Measurements from ENCODE around the gene CCKAR. TPM values are rescaled to one million over a fixed set of nuclear protein-coding genes. Genes with fewer than 3 reads are reported as not detected.
"Not testable (repeated sequence)": the region's sequence is repeated elsewhere in the genome, so short reads cannot be mapped to it uniquely, and the experiment has no call there.

Gene CCKAR
- total RNA-seq, 8 experiments from 2014 or later, result 0.05 to 0.93 (median 0.22) TPM; not detected in 3

- Histone ChIP-seq H3K27ac (no peak overlapping the region), H3K4me3 (no peak overlapping the region), H3K4me1 (replicated peaks in 1 of 2) (no peaks in the 10 kb centered on the region)
- in situ Hi-C loops (cut with MboI; ENCODE audit: low pct_unique_long_range_greater_than_20kb in 2 of 9, low sequenced_read_pairs in 9 of 9, unreplicated experiment in 9 of 9), result no loop called here
- WGBS, 10 experiments, result 43 to 88% (median 77%) methylated on average over 1 to 4 of the region's 4 CpGs
- ATAC-seq (replicated peaks in 6 of 8), result no peak
These were observed 20.2 kb upstream of the CCKAR start for GRCh38 chr4:26510334-26510964.

GRCh38 chr4:26509681-26510333 is 19.5 kb upstream of the CCKAR start:
- no peak for ATAC-seq (replicated peaks in 6 of 8)
- Histone ChIP-seq H3K27ac (no peak overlapping the region), H3K4me1 (replicated peaks in 1 of 2) (no peaks in the 10 kb centered on the region), H3K4me3 (no peak overlapping the region)
- in situ Hi-C loops (cut with MboI; ENCODE audit: low pct_unique_long_range_greater_than_20kb in 2 of 9, low sequenced_read_pairs in 9 of 9, unreplicated experiment in 9 of 9), result no loop called here
- WGBS, 10 experiments, result 0 to 100% (median 65%) methylated on average over 1 to 8 of the region's 8 CpGs; no CpG with 5 or more reads in 3 of the 10 experiments

- 33 to 100% (median 87%) methylated on average over 2 to 4 of the region's 4 CpGs; no CpG with 5 or more reads in 3 of the 10 experiments for WGBS, 10 experiments
- Histone ChIP-seq H3K4me1 (replicated peaks in 1 of 2) (no peaks in the 10 kb centered on the region), H3K27ac (no peak overlapping the region), H3K4me3 (no peak overlapping the region)
- ATAC-seq (replicated peaks in 6 of 8), result no peak
- in situ Hi-C loops (cut with MboI; ENCODE audit: low pct_unique_long_range_greater_than_20kb in 2 of 9, low sequenced_read_pairs in 9 of 9, unreplicated experiment in 9 of 9), result no loop called here
These were observed 17.0 kb upstream of the CCKAR start for GRCh38 chr4:26507286-26507685.

- WGBS, 10 experiments, result 19 to 95% (median 73%) methylated on average over 1 to 4 of the region's 4 CpGs; no CpG with 5 or more reads in 2 of the 10 experiments
- in situ Hi-C loops (cut with MboI; ENCODE audit: low pct_unique_long_range_greater_than_20kb in 2 of 9, low sequenced_read_pairs in 9 of 9, unreplicated experiment in 9 of 9), result no loop called here
- Histone ChIP-seq H3K4me1 (replicated peaks in 1 of 2) (no peaks in the 10 kb centered on the region), H3K27ac (no peak overlapping the region), H3K4me3 (no peak overlapping the region)
- ATAC-seq (replicated peaks in 6 of 8), result peak in 3 of 8 experiments; percentile 33 to 96 (median 45)
These were observed 13.6 kb upstream of the CCKAR start for GRCh38 chr4:26503844-26504243.

GRCh38 chr4:26503427-26503826 is 13.1 kb upstream of the CCKAR start:
- Histone ChIP-seq H3K27ac (no peak overlapping the region), H3K4me1 (replicated peaks in 1 of 2) (no peaks in the 10 kb centered on the region), H3K4me3 (no peak overlapping the region)
- in situ Hi-C loops (cut with MboI; ENCODE audit: low pct_unique_long_range_greater_than_20kb in 2 of 9, low sequenced_read_pairs in 9 of 9, unreplicated experiment in 9 of 9), result no loop called here
- WGBS, 10 experiments, result 14 to 92% (median 70%) methylated on average over 1 to 5 of the region's 5 CpGs; no CpG with 5 or more reads in 3 of the 10 experiments
- ATAC-seq (replicated peaks in 6 of 8), result peak in 2 of 8 experiments; percentile 15 to 81

GRCh38 chr4:26500565-26500999 is 10.3 kb upstream of the CCKAR start:
- H3K4me1 ChIP-seq (replicated peaks in 1 of 2); H3K27ac ChIP-seq; in situ Hi-C loops (cut with MboI; ENCODE audit: low pct_unique_long_range_greater_than_20kb in 2 of 9, low sequenced_read_pairs in 9 of 9, unreplicated experiment in 9 of 9); ATAC-seq (replicated peaks in 6 of 8); H3K4me3 ChIP-seq: not testable (repeated sequence)
- WGBS, 10 experiments, result 20 to 100% (median 75%) methylated on average over 1 to 8 of the region's 9 CpGs; no CpG with 5 or more reads in 2 of the 10 experiments

GRCh38 chr4:26496207-26496783 is 6.0 kb upstream of the CCKAR start:
- H3K4me1 ChIP-seq (replicated peaks in 1 of 2), result no peaks in the 10 kb centered on the region
- WGBS, 10 experiments, result 8 to 100% (median 79%) methylated on average over 1 to 8 of the region's 8 CpGs; no CpG with 5 or more reads in 1 of the 10 experiments
- in situ Hi-C loops (cut with MboI; ENCODE audit: low pct_unique_long_range_greater_than_20kb in 2 of 9, low sequenced_read_pairs in 9 of 9, unreplicated experiment in 9 of 9), result no loop called here
- ATAC-seq (replicated peaks in 6 of 8), result peak in 3 of 8 experiments; percentile 23 to 68 (median 37)
- H3K27ac ChIP-seq, result no peak overlapping the region
- no peak overlapping the region for H3K4me3 ChIP-seq

- ATAC-seq (replicated peaks in 6 of 8), result no peak
- WGBS, 10 experiments, result 0 to 100% (median 67%) methylated on average over 1 to 4 of the region's 4 CpGs; no CpG with 5 or more reads in 3 of the 10 experiments
- in situ Hi-C loops (cut with MboI; ENCODE audit: low pct_unique_long_range_greater_than_20kb in 2 of 9, low sequenced_read_pairs in 9 of 9, unreplicated experiment in 9 of 9), result no loop called here
- peaks cover 5 to 7% of the 10 kb centered on the region in 2 donors for H3K4me1 ChIP-seq (replicated peaks in 1 of 2)
- no peak overlapping the region for H3K27ac ChIP-seq
- H3K4me3 ChIP-seq, result no peak overlapping the region
These were observed 3.2 kb upstream of the CCKAR start for GRCh38 chr4:26493461-26493860.

GRCh38 chr4:26491449-26492170 is 1.3 kb upstream of the CCKAR start:
- Histone ChIP-seq H3K4me1 (replicated peaks in 1 of 2) (peaks cover 5 to 7% of the 10 kb centered on the region in 2 donors), H3K27ac (no peak overlapping the region), H3K4me3 (no peak overlapping the region)
- ATAC-seq (replicated peaks in 6 of 8), result no peak
- WGBS, 10 experiments, result 81 to 86% (median 83%) methylated on average over 3 to 6 of the region's 7 CpGs; no CpG with 5 or more reads in 7 of the 10 experiments
- in situ Hi-C loops (cut with MboI; ENCODE audit: low pct_unique_long_range_greater_than_20kb in 2 of 9, low sequenced_read_pairs in 9 of 9, unreplicated experiment in 9 of 9), result no loop called here

- no peak overlapping the region for H3K27ac ChIP-seq
- H3K4me3 ChIP-seq, result no peak overlapping the region
- H3K4me1 ChIP-seq (replicated peaks in 1 of 2), result peaks cover 5 to 7% of the 10 kb centered on the region in 2 donors
- in situ Hi-C loops (cut with MboI; ENCODE audit: low pct_unique_long_range_greater_than_20kb in 2 of 9, low sequenced_read_pairs in 9 of 9, unreplicated experiment in 9 of 9), result no loop called here
- WGBS, 10 experiments, result 34 to 100% (median 92%) methylated on average over 1 to 4 of the region's 4 CpGs; no CpG with 5 or more reads in 5 of the 10 experiments
- ATAC-seq (replicated peaks in 6 of 8), result no peak
These were observed 638 bp upstream of the CCKAR start for GRCh38 chr4:26490960-26491284.

GRCh38 chr4:26489101-26489985 is 941 bp downstream of the CCKAR start:
- WGBS, 10 experiments, result 2 to 90% (median 74%) methylated on average over 1 to 17 of the region's 19 CpGs
- in situ Hi-C loops (cut with MboI; ENCODE audit: low pct_unique_long_range_greater_than_20kb in 2 of 9, low sequenced_read_pairs in 9 of 9, unreplicated experiment in 9 of 9), result no loop called here
- Histone ChIP-seq H3K27ac (no peak overlapping the region), H3K4me1 (replicated peaks in 1 of 2) (peaks cover 9% of the 10 kb centered on the region in 2 donors), H3K4me3 (no peak overlapping the region)
- no peak for ATAC-seq (replicated peaks in 6 of 8)

GRCh38 chr4:26485684-26486083 is 4.6 kb downstream of the CCKAR start:
- in situ Hi-C loops (cut with MboI; ENCODE audit: low pct_unique_long_range_greater_than_20kb in 2 of 9, low sequenced_read_pairs in 9 of 9, unreplicated experiment in 9 of 9), result no loop called here

More at GRCh38 chr4:26485684-26486083, 4.6 kb downstream of the CCKAR start:
- no peak overlapping the region for H3K27ac ChIP-seq
- H3K4me1 ChIP-seq (replicated peaks in 1 of 2), result peaks cover 17 to 20% of the 10 kb centered on the region in 2 donors
- H3K4me3 ChIP-seq, result no peak overlapping the region
- ATAC-seq (replicated peaks in 6 of 8), result no peak
- WGBS, 10 experiments, result 71 to 100% (median 86%) methylated on average over 1 to 5 of the region's 7 CpGs; no CpG with 5 or more reads in 1 of the 10 experiments

All from motor neuron (in vitro differentiated cells).